IMR-90 (cell line): ENCODE results near the gene PCDHGA8. TPM values are rescaled to one million over a fixed set of nuclear protein-coding genes. Genes with fewer than 3 reads are reported as not detected.

Experiments
- ATAC-seq: fragments of 200-7000 bp; cut with Tn5 transposase; 2 replicates; pipeline ENCODE4 v1.9.1; 2020; ENCODE audit warnings: low read depth, mild to moderate bottlenecking, moderate library complexity
- BruUV-seq: library from RNA; stranded (reverse); fragments of 400-500 nt; replicated peaks from 2 replicates; lab custom pipeline; 2021; lab: Mats Ljungman, UMichigan
- CTCF ChIA-PET: fragments of 300-600 bp; formaldehyde crosslinking; extraction: SDS; loops from one replicate; lab custom pipeline; 2021; ENCODE audit warnings: antibody characterized with exemption; lab: Yijun Ruan, JAX
- POLR2A ChIA-PET: fragments of 300-600 bp; sonication (Branson Sonifier 250); formaldehyde crosslinking; loops from one replicate; lab custom pipeline; 2022; ENCODE audit warnings: antibody characterized with exemption; ENCODE audit not compliant: unreplicated experiment; lab: Charles Lee
- DNase-seq: peaks from one replicate; pipeline ENCODE4 v3.0.0; 2013
- H2AFZ ChIP-seq: replicated peaks from 2 replicates; pipeline ENCODE3; 2013; ENCODE audit warnings: low read length, mild to moderate bottlenecking; ENCODE audit not compliant: poor library complexity
- H2AK5ac ChIP-seq: 2 replicates; pipeline ENCODE4 v1.6.1; 2013; ENCODE audit warnings: low read depth, low read length, inconsistent platforms
- H2AK9ac ChIP-seq: replicated peaks from 2 replicates; pipeline ENCODE3; 2013; ENCODE audit warnings: mild to moderate bottlenecking, low read depth, low read length, moderate library complexity; ENCODE audit not compliant: poor library complexity
- H2BK120ac ChIP-seq: 2 replicates; pipeline ENCODE4 v1.6.1; 2013; ENCODE audit warnings: low read depth, low read length, inconsistent platforms
- H2BK15ac ChIP-seq: 3 replicates; pipeline ENCODE4 v1.6.1; 2013; ENCODE audit warnings: low read depth, low read length, inconsistent platforms
- H2BK20ac ChIP-seq: 2 replicates; pipeline ENCODE4 v1.6.1; 2013; ENCODE audit warnings: low read depth, mild to moderate bottlenecking, inconsistent platforms, low read length, moderate library complexity
- H2BK5ac ChIP-seq: 2 replicates; pipeline ENCODE4 v1.6.1; 2013; ENCODE audit warnings: mild to moderate bottlenecking, low read depth, low read length, inconsistent platforms; ENCODE audit not compliant: poor library complexity, severe bottlenecking
- H3K14ac ChIP-seq: replicated peaks from 2 replicates; pipeline ENCODE4 v1.6.1; 2013; ENCODE audit warnings: low read depth, low read length, inconsistent platforms
- H3K18ac ChIP-seq: 2 replicates; pipeline ENCODE4 v1.6.1; 2013; ENCODE audit warnings: low read depth, low read length, control low read depth
- H3K23ac ChIP-seq: 2 replicates; pipeline ENCODE4 v1.6.1; 2013; ENCODE audit warnings: low read depth, low read length, inconsistent platforms
- H3K27ac ChIP-seq: 2 replicates; pipeline ENCODE4 v1.5.1; 2013; ENCODE audit warnings: mild to moderate bottlenecking, control low read depth, low read length; ENCODE audit not compliant: insufficient read depth
- H3K27me3 ChIP-seq: 2 replicates; pipeline ENCODE4 v1.6.1; 2013; ENCODE audit warnings: low read length; ENCODE audit not compliant: control insufficient read depth, insufficient read depth
- H3K36me3 ChIP-seq: 2 replicates; pipeline ENCODE4 v1.6.1; 2013; ENCODE audit warnings: low read length, mixed read lengths; ENCODE audit not compliant: control insufficient read depth, insufficient read depth
- H3K4ac ChIP-seq: 2 replicates; pipeline ENCODE4 v1.6.1; 2013; ENCODE audit warnings: low read depth, low read length, inconsistent platforms
- H3K4me1 ChIP-seq: 2 replicates; pipeline ENCODE4 v1.6.1; 2013; ENCODE audit warnings: low read length, mixed read lengths; ENCODE audit not compliant: control insufficient read depth, insufficient read depth
- H3K4me2 ChIP-seq: 2 replicates; pipeline ENCODE4 v1.6.1; 2013; ENCODE audit warnings: low read depth, mild to moderate bottlenecking, control low read depth, low read length, moderate library complexity
- H3K4me3 ChIP-seq: 2 replicates; pipeline ENCODE4 v1.5.1; 2013; ENCODE audit warnings: low read depth, mild to moderate bottlenecking, control low read depth, low read length, moderate library complexity; ENCODE audit not compliant: insufficient read depth
- H3K56ac ChIP-seq: 2 replicates; pipeline ENCODE4 v1.6.1; 2013; ENCODE audit warnings: low read length, inconsistent platforms; ENCODE audit not compliant: insufficient read depth; ENCODE audit errors: extremely low read depth
- H3K79me1 ChIP-seq, 2 experiments: 2 replicates each; pipeline ENCODE4 v1.6.1; 2013; ENCODE audit warnings: low read length in 2 of 2, inconsistent platforms in 1 of 2, low read depth in 1 of 2
- H3K9ac ChIP-seq: 2 replicates; pipeline ENCODE4 v1.6.1; 2013; ENCODE audit warnings: low read depth, low read length, control low read depth
- H3K9me1 ChIP-seq: 2 replicates; pipeline ENCODE4 v1.6.1; 2013; ENCODE audit warnings: low read length, inconsistent platforms; ENCODE audit not compliant: insufficient read depth
- H3K9me3 ChIP-seq: 2 replicates; pipeline ENCODE4 v1.6.1; 2013; ENCODE audit warnings: low read length; ENCODE audit not compliant: control insufficient read depth, insufficient read depth
- H4K20me1 ChIP-seq: 2 replicates; pipeline ENCODE4 v1.6.1; 2013; ENCODE audit warnings: low read length, inconsistent platforms; ENCODE audit not compliant: insufficient read depth
- H4K5ac ChIP-seq: 2 replicates; pipeline ENCODE4 v1.6.1; 2013; ENCODE audit warnings: mild to moderate bottlenecking, low read depth, low read length, control low read depth
- H4K8ac ChIP-seq, 2 experiments: 2 replicates each; pipeline ENCODE4 v1.6.1; 2013; ENCODE audit warnings: low read depth in 2 of 2, low read length in 2 of 2, control low read depth in 1 of 2, inconsistent platforms in 1 of 2
- H4K91ac ChIP-seq: 2 replicates; pipeline ENCODE4 v1.6.1; 2013; ENCODE audit warnings: low read depth, low read length, inconsistent platforms; ENCODE audit not compliant: insufficient read depth
- BHLHE40 ChIP-seq: fragments of 150-350 bp; IDR thresholded peaks from 2 replicates; pipeline ENCODE4 v1.6.1; 2016; ENCODE audit warnings: mild to moderate bottlenecking, low read depth, low read length
- CEBPB ChIP-seq: IDR thresholded peaks from 2 replicates; pipeline ENCODE4 v1.6.1; 2012; ENCODE audit warnings: low read depth, low read length, improper control_type of control experiment
- CHD1 ChIP-seq: IDR thresholded peaks from 2 replicates; pipeline ENCODE4 v1.6.1; 2012; ENCODE audit warnings: low read depth, low read length, improper control_type of control experiment
- ELK1 ChIP-seq: fragments of 150-350 bp; IDR thresholded peaks from 2 replicates; pipeline ENCODE4 v1.6.1; 2016; ENCODE audit warnings: low read depth, mild to moderate bottlenecking, low read length, moderate library complexity, borderline replicate concordance
- NFE2L2 ChIP-seq: fragments of 150-350 bp; IDR thresholded peaks from 2 replicates; pipeline ENCODE4 v1.6.1; 2016; ENCODE audit warnings: low read depth, mild to moderate bottlenecking, low read length
- POLR2A ChIP-seq: IDR thresholded peaks from 2 replicates; pipeline ENCODE4 v1.6.1; 2012; ENCODE audit warnings: mild to moderate bottlenecking, low read depth, low read length
- RAD21 ChIP-seq: IDR thresholded peaks from 2 replicates; pipeline ENCODE4 v1.6.1; 2012; ENCODE audit warnings: low read length, improper control_type of control experiment
- RCOR1 ChIP-seq: IDR thresholded peaks from 2 replicates; pipeline ENCODE4 v1.6.1; 2012; ENCODE audit warnings: mild to moderate bottlenecking, low read length, improper control_type of control experiment; ENCODE audit not compliant: insufficient replicate concordance
- RFX5 ChIP-seq: IDR thresholded peaks from 2 replicates; pipeline ENCODE4 v1.8.0; 2012; ENCODE audit warnings: low read depth, mild to moderate bottlenecking, low read length, moderate library complexity
- SMC3 ChIP-seq: fragments of 150-350 bp; IDR thresholded peaks from 2 replicates; pipeline ENCODE4 v1.6.1; 2016; ENCODE audit warnings: low read depth, mild to moderate bottlenecking, antibody characterized with exemption, low read length, moderate library complexity
- USF2 ChIP-seq: fragments of 150-350 bp; IDR thresholded peaks from 2 replicates; pipeline ENCODE4 v1.6.1; 2017; ENCODE audit warnings: mild to moderate bottlenecking, antibody characterized with exemption, low read length, low read depth
- WGBS, 2 experiments: methylation state at CpG; one replicate each; pipeline versions ENCODE4 v1.1.5 to v1.1.7; 2013; ENCODE audit warnings: missing lambda C conversion rate in 2 of 2; ENCODE audit not compliant: insufficient read length in 1 of 2; ENCODE audit errors: extremely low coverage in 2 of 2; 5-methylcytosine and 5-hydroxymethylcytosine counted together
- dilution Hi-C: fragments of 300-500 bp; cut with HindIII; formaldehyde crosslinking; loops from one replicate; pipeline ENCODE4 v1.14.3; 2018; ENCODE audit warnings: low sequenced_read_pairs; ENCODE audit not compliant: unreplicated experiment
- in situ Hi-C: fragments of 300-500 bp; cut with MboI; formaldehyde crosslinking; loops from 3 replicates; pipeline ENCODE4 v1.14.3; 2019; ENCODE audit warnings: low sequenced_read_pairs, inconsistent platforms, mixed read lengths
- intact Hi-C: fragments of 100-400 bp; cut with micrococcal nuclease; formaldehyde crosslinking; loops from 2 replicates; pipeline ENCODE4 v1.10.0; 2022
- polyA plus RNA-seq, 3 experiments: library from polyadenylated mRNA; depleted of rRNA; stranded (reverse); fragments of >200 nt; gene quantifications; 2 replicates each; pipeline ENCODE4 v1.2.3, GENCODE V29; 2012; ENCODE audit warnings: low replicate concordance in 1 of 3
- total RNA-seq: library from RNA; depleted of rRNA; stranded (reverse); fragments of >200 nt; gene quantifications from 2 replicates; pipeline ENCODE4 v1.2.3, GENCODE V29; 2012
- TF ChIP-seq, protein P1 (sequence below): conservative IDR thresholded peaks from 2 replicates; pipeline ENCODE4 v1.5.1; 2012; ENCODE audit warnings: mild to moderate bottlenecking, low read depth, low read length, improper control_type of control experiment

Gene PCDHGA8
- total and polyA plus RNA-seq, 2 of the 4 experiments (the other 2 are of a cell fraction), result 0.89 to 2.0 TPM

- intact Hi-C loops, result no loop called here
- dilution Hi-C loops, result no loop called here
- peak within 1 kb of the TSS; percentile 76 for H3K9ac ChIP-seq
- H3K4ac ChIP-seq, result no peak within 1 kb of the TSS
- H4K8ac ChIP-seq, result no peak within 1 kb of the TSS
- peak; percentile 70 for TF ChIP-seq RAD21
- TF ChIP-seq RFX5, result no peak
- peak; percentile 55 for TF ChIP-seq SMC3
- TF ChIP-seq NFE2L2, result no peak
- no peak for TF ChIP-seq ELK1
- TF ChIP-seq POLR2A, result no peak
- no peak for TF ChIP-seq RCOR1
- no peak for TF ChIP-seq USF2
- no peak for TF ChIP-seq BHLHE40
- TF ChIP-seq CHD1, result no peak
- TF ChIP-seq, protein P1, sequence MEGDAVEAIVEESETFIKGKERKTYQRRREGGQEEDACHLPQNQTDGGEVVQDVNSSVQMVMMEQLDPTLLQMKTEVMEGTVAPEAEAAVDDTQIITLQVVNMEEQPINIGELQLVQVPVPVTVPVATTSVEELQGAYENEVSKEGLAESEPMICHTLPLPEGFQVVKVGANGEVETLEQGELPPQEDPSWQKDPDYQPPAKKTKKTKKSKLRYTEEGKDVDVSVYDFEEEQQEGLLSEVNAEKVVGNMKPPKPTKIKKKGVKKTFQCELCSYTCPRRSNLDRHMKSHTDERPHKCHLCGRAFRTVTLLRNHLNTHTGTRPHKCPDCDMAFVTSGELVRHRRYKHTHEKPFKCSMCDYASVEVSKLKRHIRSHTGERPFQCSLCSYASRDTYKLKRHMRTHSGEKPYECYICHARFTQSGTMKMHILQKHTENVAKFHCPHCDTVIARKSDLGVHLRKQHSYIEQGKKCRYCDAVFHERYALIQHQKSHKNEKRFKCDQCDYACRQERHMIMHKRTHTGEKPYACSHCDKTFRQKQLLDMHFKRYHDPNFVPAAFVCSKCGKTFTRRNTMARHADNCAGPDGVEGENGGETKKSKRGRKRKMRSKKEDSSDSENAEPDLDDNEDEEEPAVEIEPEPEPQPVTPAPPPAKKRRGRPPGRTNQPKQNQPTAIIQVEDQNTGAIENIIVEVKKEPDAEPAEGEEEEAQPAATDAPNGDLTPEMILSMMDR, result peak; percentile 64
- no peak for TF ChIP-seq CEBPB
- peak within 1 kb of the TSS; percentile 31 for H2AK9ac ChIP-seq
- H2BK5ac ChIP-seq, result no peak within 1 kb of the TSS
- BruUV-seq, result no TSS peak
- H3K14ac ChIP-seq, result no peak within 1 kb of the TSS
- peak within 1 kb of the TSS; percentile 21; the same call in 1 of the 2 replicates for H3K23ac ChIP-seq
- no peak within 1 kb of the TSS for H4K5ac ChIP-seq
- no peaks in the 10 kb centered on the region for H3K9me1 ChIP-seq
- no peak within 1 kb of the TSS for H2AK5ac ChIP-seq
- H4K91ac ChIP-seq, result no peak within 1 kb of the TSS
- WGBS, 2 experiments, result 16% methylated on average over 8 of the region's 42 CpGs; no CpG with 5 or more reads in 1 of the 2 experiments
- H3K4me2 ChIP-seq, result peak within 1 kb of the TSS; percentile 62; the same call in 1 of the 2 replicates
- H3K18ac ChIP-seq, result no peak within 1 kb of the TSS
- H2AFZ ChIP-seq, result peak within 1 kb of the TSS; percentile 26
- no peak within 1 kb of the TSS for H2BK20ac ChIP-seq
- DNase-seq (peak; percentile 63), ATAC-seq (peak; percentile 57)
- ChIA-PET CTCF (interaction anchor here (0.6 to 2.2 kb wide), 16 partner anchors 9 to 146 kb away, joined by 3 to 19 read pairs (median 3); partner anchors contain the start of genes PCDHGA12 and PCDHGB6), POLR2A (no interaction called here)
- H2BK15ac ChIP-seq, result no peak within 1 kb of the TSS
- H3K27me3 ChIP-seq, result no peaks in the 10 kb centered on the region
- in situ Hi-C loops, result no loop called here
- peaks cover 51% of the 10 kb centered on the region for H3K9me3 ChIP-seq
- no peaks in the 10 kb centered on the region for H4K20me1 ChIP-seq
- peak within 1 kb of the TSS; percentile 54 for H3K4me3 ChIP-seq
- no peak within 1 kb of the TSS for H3K56ac ChIP-seq
- peaks cover 29% of the 10 kb centered on the region for H3K36me3 ChIP-seq
- no peaks in the 10 kb centered on the region for H3K4me1 ChIP-seq
- H3K27ac ChIP-seq, result peak within 1 kb of the TSS; percentile 26; the same call in 1 of the 2 replicates
- peaks cover 20 to 21% of the 10 kb centered on the region in 2 experiments; a peak in 3 of 4 replicates for H3K79me1 ChIP-seq
- H2BK120ac ChIP-seq, result no peak within 1 kb of the TSS
These were observed 28.5 kb downstream of the PCDHGA8 start, which contains the start of gene PCDHGA11 for GRCh38 chr5:141420855-141421488. TSS of gene PCDHGA11 (plus strand) at chr5:141421051. CDS start at chr5:141421228, 177 bp downstream.
